Peyer's patch (tissue), 4 donors: ENCODE results near the gene CGNL1.

Experiments
- POLR2A ChIP-seq, 2 donors: fragments of 450-650 bp; IDR thresholded peaks; one replicate each; pipeline ENCODE4 v1.5.1; 2017; ENCODE audit warnings: antibody characterized with exemption in 2 of 2, mild to moderate bottlenecking in 2 of 2, moderate library complexity in 2 of 2
- TF ChIP-seq, protein P1 (sequence below), 6 experiments: fragments of 450-650 bp in 4 of 6; fragments of 200-600 bp in 2 of 6; sonication (generic) in 1 of 6; IDR thresholded peaks; one replicate each; pipeline ENCODE4 v1.5.1; 2017 to 2019; ENCODE audit warnings: antibody characterized with exemption in 6 of 6, mild to moderate bottlenecking in 3 of 6, moderate library complexity in 1 of 6

GRCh38 chr15:57343498-57343897, 32.8 kb upstream of the CGNL1 start:
- TF ChIP-seq, protein P1, sequence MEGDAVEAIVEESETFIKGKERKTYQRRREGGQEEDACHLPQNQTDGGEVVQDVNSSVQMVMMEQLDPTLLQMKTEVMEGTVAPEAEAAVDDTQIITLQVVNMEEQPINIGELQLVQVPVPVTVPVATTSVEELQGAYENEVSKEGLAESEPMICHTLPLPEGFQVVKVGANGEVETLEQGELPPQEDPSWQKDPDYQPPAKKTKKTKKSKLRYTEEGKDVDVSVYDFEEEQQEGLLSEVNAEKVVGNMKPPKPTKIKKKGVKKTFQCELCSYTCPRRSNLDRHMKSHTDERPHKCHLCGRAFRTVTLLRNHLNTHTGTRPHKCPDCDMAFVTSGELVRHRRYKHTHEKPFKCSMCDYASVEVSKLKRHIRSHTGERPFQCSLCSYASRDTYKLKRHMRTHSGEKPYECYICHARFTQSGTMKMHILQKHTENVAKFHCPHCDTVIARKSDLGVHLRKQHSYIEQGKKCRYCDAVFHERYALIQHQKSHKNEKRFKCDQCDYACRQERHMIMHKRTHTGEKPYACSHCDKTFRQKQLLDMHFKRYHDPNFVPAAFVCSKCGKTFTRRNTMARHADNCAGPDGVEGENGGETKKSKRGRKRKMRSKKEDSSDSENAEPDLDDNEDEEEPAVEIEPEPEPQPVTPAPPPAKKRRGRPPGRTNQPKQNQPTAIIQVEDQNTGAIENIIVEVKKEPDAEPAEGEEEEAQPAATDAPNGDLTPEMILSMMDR (IDR thresholded peaks at IDR 0.05) = no peak
- no peak for TF ChIP-seq POLR2A (IDR thresholded peaks at IDR 0.05)
